HG03060 (cell line): Measurements from ENCODE around the gene GEN1.

Source experiments
- ATAC-seq: cut with Tn5 transposase; IDR thresholded peaks from one replicate; pipeline ENCODE4 v1.9.1; 2021; ENCODE audit warnings: low read depth, moderate number of reproducible peaks; ENCODE audit not compliant: unreplicated experiment

The GEN1 gene

DNA sequence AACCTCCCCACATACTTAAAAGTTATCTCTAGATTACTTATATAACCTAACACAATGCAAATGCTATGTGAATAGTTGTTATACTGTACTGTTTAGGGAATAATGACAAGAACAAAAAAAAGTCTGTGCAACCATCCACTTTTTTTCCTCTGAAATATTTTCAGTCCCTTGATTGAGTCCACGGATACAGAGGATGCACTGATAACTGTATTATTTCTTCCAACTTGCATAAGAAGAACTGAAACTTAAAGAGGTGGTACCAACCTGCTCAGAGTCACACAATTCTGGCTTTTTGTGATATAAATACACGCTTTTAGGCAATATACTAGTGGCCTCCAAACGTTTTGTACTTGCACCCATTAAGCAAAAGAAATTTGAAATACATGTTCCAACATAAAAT is 1.7 kb upstream of the GEN1 start:
- ATAC-seq = peak; percentile 23

DNA sequence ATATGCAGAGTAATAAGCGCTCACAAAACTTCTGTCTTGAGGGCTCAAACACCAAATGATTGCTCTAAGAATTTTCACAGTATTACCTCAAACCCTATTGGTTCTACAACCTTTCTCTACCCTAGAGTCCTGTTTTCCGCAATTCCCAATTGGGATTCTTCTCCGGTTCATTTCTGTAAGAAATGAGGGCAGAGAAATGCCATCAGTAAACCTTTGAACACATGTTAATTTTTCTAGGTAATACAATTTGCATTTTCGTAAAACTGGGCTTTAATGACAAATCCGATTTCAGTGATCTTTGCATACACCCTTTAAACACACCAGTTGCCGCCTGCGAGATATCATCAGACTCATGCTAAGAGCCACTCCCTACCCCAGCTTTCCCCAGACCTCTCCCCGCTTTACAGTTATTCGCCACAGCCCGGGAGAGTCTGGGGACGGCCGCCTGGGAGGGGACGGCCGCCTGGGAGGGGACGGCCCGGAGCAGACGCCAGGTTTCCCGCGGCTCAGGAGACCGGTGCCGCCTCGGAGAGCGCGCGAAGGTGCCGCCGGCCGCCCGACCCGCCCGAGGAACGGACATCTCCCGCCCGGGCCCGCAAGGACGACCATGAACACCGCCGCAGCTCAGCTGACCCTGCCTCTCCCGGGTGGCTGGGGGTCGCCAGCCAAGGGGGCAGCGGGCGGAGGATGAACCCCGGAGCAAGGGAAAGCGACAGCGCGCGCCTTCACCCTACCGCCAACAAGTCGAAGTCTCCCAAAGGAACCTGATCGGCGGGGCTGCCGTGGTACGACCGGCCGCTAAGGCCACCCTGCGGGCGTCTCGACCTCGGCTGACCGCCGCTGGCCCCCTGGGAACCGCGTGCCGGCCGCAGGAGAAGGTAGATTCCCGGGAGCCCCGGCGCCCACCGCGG is 791 bp upstream of the GEN1 start:
- ATAC-seq = peak; percentile 22

DNA sequence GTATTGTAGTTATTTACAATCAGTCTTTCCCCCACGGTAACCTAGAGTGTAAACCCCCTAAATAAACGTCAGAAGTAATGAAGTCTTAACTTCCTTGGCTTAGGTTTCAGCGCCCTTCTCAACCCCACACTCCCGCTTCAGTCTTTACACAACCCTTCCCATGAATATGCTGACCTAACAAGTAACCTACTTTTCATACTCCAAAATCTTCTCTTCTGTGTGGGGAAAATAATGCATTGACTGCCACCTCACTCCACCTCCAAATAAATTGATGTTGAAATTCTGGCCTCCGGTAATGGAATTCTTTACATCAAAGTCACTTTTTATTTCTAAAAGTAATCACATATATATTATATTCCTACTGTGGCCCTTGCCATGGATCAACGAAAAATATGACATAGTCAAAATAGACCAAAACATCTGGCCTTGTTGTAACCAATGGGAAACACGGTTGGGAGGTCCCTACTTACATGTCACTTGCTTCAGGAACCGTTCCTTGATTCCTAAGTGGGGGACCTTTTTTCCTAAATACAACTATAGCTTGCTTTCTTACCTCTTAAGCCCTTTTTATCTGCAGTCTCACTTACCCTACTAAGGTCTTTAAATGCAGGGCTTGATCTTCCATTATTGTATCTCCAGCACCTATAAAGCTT is 961 bp downstream of the GEN1 start:
- no peak for ATAC-seq

DNA sequence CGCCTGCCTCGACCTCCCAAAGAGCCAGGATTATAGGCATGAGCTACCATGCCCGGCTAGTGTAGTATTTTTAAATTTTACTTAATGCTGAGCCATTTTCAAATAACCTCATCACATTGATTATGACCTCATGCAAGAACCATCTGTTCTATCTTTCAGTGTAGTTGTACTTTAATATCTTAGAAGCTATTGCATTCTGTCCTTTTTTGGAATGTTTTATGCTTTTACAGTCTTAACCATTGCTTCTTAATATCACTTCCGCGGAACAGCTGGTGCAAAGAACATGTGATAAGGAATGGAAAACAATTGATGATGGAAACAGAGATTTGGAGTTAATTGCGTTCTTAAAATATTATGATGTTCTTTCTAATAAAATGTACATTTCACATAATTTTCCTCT is 2.7 kb downstream of the GEN1 start:
- ATAC-seq = no peak

DNA sequence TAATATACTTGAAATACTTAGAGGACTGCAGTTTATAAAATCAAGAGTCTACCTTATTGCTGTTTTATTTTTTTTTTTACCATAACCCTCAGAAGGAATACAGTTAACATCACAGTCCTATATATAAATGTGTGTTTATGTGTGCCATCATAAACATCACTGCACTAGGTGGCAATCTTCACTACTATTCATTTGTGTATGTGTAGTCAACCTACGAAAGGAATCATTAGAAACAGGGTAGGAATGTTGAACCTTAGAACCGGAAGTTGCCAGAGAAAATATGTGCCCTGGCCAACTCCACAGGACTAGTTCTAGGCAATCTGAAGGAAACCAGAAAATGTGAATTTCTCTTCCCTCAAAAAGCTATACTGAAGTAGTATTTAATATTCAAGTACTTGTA is 3.4 kb downstream of the GEN1 start:
- no peak for ATAC-seq

DNA sequence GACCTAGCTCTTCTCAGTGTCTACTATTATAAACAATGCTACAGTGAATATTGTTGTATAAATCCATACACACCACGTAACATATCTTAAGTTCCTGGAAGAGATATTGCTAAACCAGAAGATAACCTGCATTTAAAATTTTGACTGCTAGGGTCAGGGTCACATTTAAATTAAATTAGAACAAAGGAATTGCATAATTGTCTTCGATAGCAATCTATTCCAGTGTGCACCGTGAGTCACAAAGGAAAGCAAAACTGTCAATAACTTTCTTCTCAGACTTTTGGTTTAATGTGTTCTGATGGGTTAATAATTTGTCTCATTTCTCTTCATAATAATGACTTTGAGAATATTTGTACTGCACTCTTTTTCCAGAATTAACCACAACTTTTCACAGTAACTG is 4.2 kb downstream of the GEN1 start:
- ATAC-seq = no peak

DNA sequence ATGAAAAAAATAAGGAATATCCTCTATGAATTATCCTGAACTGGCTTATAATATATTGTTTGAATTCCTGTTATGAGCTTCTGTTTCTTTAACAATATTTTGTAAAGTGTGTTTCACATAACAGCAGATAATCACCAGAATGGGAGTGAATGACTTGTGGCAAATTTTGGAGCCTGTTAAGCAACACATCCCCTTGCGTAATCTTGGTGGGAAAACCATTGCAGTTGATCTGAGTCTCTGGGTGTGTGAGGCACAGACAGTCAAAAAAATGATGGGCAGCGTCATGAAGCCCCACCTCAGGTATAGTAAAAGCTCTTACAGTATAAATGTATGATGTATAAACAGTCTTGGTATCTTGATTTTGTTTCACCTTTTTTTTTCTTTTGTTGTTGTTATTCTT is 5.9 kb downstream of the GEN1 start:
- no peak for ATAC-seq

DNA sequence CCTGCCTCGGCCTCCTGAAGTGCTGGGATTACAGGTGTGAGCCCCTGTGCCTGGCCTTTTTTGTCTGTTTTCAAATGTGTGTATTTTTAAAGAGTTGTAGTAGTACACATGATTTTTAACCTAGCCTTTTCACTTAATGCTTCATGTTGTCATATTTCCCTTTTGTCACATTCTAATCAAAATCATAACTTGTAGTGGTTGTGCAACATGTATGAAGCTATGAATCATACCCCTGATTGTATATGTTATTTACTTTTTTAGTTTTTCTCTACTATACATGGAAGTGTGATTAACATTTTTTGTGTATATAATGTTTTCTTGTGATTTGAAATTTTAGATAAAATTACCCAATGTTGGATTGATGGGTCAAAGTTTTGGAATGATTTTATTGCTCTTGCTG is 8.5 kb downstream of the GEN1 start:
- no peak for ATAC-seq

DNA sequence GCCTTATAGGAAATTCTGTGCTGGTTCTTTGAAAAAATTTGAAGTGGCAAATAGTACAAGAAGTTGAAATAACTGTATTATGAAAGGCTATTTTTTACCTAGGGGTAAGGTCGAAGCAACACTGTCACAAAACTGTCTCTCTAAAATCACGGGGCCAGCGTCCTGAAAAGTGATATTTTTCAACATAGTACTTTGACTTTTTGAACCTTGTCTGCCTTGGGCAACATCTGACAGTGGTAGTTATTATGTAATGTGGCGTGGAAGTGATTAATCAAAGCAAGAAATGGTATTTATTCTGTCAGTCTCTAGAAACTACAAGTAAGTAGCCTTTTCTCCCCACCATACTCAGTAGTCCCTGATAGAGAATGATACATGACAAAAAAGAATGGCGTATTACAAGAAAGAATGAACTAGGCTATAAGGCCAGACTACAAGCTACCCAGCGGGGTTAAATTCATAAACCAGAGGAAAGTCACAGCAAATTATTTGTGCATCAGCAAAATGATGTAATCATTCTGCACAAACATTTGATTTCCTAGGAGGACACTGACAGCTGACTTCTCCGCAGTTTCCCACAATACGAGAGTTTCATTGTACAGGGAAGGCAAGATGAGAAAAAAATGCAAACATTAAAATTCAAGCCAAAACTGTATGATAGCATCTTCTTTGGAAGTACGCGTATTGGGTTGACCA is 9.8 kb downstream of the GEN1 start:
- ATAC-seq = no peak

DNA sequence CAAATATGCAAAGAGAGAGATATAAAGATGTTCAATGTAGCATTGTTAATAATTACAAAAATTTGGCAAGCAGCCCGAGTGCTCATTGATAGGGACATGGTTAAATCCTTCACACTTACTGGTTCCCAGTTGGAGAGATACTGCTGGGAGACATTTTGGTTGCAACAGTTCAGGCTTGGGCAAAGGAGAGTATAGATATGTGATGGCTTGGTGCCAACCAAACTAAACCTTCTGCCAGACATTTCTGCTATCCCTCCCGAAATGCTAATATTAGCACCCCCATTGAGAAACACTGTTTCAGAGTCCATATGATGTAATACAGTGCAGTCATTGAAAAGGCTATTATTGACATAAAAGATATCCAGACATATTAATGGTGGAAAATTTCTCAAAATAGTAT is 11.5 kb downstream of the GEN1 start:
- ATAC-seq = no peak

DNA sequence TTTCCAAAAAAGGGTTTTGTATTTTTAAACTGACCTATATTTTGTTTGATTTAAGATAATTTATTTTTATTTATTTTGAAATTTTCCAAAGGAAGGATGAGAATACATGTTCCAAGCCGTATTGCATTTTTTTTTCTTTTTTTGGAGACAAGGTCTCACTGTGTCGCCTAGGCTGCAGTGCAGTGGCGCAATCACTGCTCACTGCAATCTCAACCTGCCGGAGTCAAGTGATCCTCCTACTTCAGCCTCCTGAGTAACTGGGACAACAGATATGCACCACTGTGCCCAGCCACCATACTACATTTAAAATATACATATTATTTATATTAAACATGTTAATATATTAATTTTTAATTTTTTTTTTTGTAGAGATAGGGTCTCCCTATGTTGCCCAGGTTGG is 15.0 kb downstream of the GEN1 start:
- no peak for ATAC-seq

DNA sequence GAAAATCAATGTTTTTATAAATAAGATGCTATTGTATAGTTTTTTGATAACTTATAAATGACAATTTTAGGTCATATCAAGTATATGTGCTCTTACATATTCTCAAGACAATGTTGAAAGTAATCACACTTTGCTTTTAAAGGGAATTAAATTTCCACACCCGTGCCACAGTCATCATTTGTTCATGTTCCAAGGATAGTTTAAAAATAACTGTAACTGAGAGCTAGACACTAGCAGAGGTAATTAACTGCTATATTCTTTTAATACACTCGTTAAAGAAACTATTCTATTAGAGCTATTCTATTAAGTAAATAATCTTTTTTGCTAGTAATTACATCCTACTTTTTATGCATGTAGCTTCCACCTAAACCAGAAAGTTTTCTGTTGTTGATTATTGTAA is 18.0 kb downstream of the GEN1 start:
- no peak for ATAC-seq

DNA sequence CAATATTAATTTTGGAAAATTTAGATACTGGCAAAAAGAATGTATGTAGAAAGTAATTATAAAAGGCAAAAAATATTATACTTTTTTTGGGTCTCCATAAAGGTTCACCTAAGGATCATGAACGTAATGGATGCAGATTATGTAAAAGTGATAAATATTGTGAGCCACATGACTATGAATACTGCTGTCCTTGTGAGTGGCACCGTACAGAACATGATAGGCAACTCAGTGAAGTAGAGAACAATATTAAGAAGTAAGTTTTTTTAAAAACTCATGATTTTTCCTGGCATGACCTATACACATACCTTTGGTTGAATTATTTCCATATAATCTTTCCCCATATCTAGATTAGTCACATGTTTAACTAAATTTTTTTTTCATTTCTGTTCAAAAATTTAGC is 18.6 kb downstream of the GEN1 start:
- ATAC-seq = no peak

DNA sequence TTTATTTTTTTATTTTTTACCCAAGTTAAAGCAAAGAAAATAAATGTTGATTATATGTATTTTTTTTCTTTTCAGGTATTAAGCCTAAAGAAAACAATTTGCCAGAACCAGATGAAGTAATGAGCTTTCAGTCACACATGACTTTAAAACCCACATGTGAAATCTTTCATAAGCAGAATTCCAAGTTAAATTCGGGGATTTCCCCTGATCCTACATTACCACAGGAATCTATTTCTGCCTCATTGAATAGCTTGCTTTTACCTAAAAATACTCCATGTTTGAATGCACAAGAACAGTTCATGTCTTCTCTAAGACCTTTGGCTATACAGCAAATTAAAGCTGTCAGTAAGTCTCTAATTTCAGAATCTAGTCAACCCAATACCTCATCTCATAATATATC is 26.6 kb downstream of the GEN1 start:
- ATAC-seq = no peak

DNA sequence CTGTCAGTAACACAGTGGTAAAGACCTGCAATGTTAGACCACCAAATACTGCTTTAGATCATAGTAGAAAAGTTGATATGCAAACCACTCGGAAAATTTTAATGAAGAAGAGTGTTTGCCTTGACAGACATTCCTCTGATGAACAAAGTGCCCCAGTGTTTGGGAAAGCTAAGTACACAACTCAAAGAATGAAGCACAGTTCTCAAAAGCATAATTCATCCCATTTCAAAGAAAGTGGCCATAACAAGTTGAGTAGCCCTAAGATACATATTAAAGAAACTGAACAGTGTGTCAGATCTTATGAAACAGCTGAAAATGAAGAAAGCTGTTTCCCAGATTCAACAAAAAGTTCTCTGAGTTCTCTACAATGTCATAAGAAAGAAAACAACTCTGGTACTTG is 27.5 kb downstream of the GEN1 start:
- no peak for ATAC-seq

DNA sequence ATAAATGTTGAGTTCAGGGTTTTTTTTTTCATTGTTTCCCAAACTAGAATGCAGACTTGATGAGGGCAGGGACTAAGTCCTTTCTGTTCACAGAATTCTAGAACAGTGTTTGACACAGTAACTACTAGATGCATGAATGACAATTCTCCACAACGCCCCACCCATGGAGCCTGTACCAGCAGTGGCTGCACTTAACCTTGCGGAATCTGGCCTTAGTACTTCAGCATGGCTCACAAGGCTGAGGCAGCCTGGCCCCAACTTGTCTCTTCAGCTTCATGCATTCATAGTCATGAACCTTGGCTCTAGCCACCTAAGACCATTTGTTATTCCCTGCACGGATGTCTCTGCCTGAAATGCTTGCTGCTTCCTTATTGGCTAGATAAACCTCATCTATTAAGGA is 32.8 kb downstream of the GEN1 start:
- no peak for ATAC-seq

DNA sequence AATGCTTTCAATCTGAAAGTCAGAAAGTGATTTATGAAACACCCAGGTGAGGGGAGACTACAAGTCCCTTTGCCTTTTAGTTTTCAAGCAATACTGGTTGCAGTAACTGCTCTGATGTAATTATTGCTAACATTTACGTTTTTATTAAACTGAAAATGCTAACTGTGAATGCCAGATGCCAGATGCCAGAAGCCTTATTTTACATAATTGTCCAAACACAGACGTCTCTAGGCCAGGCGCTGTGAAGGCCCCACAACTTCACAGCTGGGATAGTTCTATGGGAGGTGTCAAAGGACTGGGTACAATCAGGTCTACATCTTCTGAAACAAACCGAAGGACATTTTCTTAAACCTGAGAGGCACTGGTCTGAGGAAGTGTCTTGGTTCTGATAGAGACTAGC is 34.8 kb downstream of the GEN1 start:
- ATAC-seq = no peak

DNA sequence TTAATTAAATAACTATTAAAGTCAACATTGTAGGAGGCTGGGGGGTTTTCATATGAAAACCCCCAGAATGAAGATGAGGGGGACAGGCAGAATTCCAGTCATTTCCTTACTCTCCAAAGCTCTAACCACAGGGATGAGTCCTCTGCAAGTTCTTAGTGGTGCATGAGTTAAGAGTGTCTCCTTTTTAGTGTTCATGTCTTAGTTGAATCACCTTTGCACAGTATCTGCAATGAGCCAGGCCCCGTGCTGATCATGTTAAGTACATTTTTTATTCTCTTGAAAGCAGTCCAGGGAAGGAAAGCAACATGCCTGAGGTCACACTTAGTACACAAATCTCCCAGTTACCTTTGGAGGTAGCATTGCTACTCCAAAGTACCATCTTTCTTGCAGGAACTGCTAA is 36.6 kb downstream of the GEN1 start:
- no peak for ATAC-seq

DNA sequence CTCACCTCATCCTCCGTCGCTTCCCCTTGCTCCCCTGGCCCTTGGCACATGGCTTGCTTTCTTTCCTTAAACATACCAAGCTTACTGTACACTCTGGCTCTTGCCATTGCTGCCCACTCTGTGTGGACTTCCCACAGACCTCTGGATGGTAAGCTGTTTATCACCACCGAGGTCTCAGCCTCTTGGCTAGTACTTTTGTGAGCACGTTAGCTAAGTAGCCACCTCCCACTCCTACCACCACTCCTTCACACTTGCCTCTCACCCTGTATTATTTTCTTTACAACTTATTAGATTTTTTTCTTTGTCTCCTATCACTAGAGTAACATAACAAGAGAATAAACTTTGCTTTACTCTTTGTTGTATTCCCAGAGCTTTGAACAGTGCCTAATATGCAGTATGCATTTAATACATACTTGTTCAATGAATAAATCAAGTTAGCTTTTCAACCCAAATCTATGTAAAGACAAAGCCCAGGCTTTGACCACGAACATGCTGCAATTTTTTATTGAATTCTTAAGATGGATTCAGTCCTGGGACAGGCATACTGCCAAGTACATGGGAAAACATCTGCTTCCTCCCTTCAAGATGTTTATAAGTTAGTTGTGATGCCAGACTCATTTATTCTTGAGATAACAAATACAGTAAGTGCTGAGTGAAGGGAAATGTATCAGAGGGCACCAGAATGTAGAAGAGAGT is 37.3 kb downstream of the GEN1 start:
- no peak for ATAC-seq

DNA sequence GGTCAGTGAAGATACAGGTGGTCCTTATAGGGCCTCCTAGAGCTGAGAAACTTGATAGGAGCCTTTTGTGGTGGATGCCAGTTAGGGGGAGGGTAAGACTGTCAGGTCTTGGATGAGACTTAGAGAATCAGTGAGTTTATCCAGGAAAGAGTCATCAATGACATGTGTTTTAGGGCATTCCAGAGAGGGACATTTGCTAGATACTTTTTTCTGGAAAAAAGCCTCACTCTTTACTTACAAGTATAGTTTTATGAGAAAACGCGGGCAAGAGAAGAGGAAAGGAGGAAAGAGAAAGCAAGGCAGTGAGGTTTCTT is 37.8 kb downstream of the GEN1 start:
- ATAC-seq = no peak

DNA sequence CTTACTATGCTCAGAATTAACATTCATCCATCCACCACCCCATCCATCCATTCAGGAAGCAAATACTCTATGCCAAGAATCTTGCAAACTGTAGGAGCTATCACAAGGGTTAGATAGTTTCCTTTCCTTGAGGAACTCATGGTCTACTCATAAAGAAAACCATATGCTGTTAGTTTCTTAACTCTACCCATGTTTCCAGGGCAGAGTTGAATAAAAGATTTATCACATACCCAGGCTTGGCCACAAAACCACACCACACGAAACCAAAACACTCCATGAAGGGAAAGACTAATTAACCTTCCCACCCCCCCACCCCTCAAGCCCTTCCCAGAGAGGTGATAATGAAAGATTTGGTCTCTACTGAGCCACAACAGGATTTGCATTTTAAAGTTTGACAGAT is 38.6 kb downstream of the GEN1 start:
- peak; percentile 41 for ATAC-seq
